ENCODE measurements around the gene PRSS27.

The PRSS27 gene

GRCh38 chr16:2751577-2752034 lies 31.6 kb upstream of the PRSS27 start:
- DNase-seq (ENCODE audit: low read depth in 2 of 2) = peak in 1 of 2 donors; percentile 19

- DNase-seq (ENCODE audit: low read depth in 2 of 2) = no peak
Measured at GRCh38 chr16:2749936-2750335, 29.9 kb upstream of the PRSS27 start.

DNA sequence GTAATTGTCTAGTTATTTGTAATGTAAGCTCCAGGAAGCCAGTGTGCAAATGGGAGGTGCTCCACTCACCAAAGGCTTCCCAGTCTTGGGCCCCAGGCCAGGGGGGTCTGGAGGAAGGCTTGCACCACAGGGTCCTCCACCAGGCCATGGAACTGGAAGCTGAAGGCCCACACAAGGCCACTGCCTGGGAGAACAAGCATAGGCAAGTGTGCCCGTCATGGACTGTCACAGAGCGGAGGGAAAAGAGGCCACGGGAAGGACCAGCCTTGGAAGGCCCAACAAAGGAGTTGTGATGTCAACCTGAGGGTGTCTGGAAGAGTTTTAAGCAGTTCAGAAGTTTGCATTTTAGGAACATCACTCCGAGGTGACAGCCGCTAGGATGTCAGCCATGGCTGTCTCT lies 29.5 kb upstream of the PRSS27 start:
- no peak for DNase-seq (ENCODE audit: low read depth in 2 of 2)

DNA sequence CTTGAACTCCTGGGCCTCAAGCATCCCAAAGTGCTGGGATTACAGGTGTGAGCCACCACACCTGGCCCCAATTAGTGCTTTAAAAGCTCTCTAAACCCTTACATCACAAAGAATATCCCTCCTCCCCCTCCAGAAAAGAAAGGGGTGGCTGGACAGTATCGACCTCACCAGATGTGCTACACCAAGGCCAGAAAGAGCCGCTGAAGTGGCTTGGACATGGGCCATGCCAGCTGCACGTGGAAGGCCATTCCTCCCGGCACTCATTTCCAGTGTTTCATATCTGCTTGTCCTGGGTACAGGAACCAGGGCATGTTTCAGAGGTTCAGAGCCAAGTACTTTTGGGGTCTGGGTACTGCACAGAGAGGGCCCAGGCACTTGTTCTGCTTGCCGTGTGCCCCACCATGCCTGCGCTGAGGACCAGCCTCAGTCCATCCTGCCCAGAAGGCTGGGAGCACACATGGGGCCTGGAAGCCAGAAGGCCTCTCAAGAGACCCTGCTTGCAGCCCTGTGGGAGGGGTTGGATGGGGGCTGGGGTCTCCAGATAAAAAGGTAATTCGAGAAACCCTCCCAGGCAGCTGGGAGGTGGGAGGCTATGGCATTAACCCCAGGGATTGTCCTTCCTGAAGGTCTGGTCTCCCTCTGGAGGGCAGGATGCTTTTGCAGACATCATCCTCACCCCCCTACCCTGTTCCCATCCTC lies 28.9 kb upstream of the PRSS27 start:
- no peak for DNase-seq (ENCODE audit: low read depth in 2 of 2)

- no peak for DNase-seq (ENCODE audit: low read depth in 2 of 2)
Measured at GRCh38 chr16:2745961-2746360, 25.9 kb upstream of the PRSS27 start.

DNA sequence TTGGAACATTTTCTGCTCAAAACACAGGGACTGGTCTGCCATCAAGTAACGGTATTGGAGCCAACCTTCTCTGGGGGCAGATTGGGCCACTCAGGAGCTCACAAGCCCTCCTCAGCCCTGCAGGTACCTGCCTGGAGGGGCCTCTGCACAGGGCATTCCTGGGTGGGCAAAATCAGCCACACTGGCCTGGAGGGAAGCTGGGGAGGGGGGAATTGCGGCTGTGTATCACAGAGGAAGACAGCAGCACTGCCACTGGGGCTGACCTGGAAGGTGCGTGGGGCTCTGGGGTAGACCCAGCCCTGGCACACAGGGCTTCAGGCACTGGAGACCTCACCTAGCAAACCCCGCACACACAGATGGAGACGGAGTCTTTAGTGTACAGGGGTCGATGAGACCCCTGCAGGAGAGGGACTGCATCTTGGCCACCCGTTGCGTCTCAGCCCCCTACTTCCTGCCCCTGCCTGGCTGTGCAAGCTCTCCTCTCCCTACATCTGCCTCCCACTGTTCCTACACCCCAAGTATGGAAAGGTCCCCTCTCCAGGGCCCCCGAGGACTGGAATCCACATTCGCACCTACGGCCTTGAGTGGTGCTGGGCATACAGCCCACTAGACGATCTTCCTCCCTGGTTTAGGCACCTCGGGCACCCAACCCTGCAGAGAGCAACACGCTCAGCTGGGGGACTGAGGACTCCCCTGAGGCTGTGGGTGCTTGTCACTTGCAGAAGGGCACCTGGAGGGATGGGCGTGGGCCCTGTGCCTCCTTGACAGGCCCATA lies 25.3 kb upstream of the PRSS27 start:
- DNase-seq (ENCODE audit: low read depth in 2 of 2) = no peak

GRCh38 chr16:2744711-2745110 lies 24.7 kb upstream of the PRSS27 start:
- no peak for DNase-seq (ENCODE audit: low read depth in 2 of 2)

DNA sequence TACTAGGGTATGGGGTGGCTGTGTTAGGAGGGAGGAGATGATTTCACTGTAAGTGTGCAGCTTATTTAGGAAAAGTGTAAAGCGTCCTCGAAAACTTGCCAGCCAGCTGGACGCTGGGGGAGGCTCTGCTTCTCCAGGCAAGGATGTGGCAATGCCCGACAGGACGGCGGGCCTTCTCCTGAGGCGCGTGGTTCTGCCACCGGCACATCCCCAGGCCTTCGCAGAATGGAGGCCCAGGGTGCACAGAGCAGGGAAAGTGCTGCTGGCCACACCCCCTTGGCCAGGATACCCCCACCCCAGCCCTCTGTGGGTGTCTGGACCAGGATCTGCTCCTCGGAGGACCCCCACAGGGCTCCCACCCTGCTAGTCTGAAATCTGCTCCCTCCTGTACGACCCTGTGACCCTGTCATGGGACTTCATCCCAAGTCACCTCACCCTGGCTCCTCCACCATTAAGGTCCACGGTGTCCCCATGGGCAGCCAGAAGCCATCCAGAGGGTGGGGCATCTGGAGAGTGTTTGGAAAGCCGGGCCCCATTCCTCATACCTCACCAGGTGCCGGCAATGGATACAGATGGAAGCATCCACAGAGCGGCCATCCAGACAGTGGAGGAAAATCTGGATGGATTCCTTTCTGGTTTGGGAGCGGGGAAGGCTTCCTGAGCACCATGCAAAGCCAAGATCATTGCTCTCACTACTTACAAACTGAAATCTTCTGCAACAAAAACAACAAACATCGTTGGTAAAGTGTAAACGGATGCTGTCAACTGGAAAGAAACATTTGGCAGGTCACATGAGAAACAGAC lies 23.2 kb upstream of the PRSS27 start:
- no peak for DNase-seq (ENCODE audit: low read depth in 2 of 2)

DNA sequence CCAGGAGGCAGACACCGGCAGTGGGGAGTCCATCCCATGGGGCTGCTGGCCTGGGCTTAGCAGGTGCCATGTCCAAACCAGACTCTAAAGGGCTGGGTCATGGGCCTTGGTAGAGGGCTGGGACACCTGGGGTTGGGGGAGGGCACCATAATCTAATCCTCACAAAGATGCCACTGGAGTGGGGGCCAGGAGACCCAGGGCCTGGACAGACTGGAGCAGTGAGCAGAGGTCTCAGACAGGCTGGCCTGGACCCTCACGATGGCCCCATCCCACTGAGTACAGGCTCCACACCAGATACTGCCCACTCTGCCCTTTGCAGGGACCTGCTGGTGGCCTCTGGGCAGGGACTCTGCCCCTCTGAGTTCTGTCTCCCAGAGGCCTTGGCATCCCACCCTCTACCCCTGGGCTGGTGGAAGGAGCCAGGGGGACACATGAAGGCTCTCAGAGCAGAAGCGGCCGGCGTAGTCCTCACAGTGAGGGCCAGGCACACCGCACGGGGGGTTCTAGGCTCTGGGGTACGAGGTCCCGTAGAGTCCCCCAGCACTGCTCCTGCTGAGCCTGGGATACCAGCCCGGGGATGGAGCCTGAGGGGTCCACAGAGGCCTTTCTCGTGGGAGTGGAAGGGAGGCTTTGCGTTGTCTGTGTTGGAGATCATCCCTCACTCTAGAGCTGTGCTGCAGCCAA lies 22.4 kb upstream of the PRSS27 start:
- no peak for DNase-seq (ENCODE audit: low read depth in 2 of 2)

GRCh38 chr16:2741168-2741567 lies 21.1 kb upstream of the PRSS27 start:
- no peak for DNase-seq (ENCODE audit: low read depth in 2 of 2)

DNA sequence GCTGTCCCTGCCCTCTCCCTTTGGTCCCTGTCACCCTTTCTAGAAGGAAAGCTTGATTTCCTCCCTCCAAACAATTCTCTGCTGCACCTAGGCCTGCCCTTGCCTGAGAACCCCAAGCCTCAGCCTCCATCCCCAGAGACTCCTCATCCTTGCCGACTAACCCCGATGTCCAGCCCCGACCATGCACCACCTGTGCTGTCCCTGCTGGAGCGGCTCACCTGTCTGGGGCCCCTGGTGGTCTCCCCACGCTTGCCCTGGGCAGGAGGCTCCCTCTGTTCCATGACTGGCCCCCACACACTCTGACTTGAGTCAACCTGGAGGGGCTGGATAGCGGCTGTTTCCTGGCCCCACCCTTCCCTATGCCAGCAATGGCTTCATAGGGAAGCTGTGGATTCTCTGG lies 20.5 kb upstream of the PRSS27 start:
- DNase-seq (ENCODE audit: low read depth in 2 of 2) = no peak

DNA sequence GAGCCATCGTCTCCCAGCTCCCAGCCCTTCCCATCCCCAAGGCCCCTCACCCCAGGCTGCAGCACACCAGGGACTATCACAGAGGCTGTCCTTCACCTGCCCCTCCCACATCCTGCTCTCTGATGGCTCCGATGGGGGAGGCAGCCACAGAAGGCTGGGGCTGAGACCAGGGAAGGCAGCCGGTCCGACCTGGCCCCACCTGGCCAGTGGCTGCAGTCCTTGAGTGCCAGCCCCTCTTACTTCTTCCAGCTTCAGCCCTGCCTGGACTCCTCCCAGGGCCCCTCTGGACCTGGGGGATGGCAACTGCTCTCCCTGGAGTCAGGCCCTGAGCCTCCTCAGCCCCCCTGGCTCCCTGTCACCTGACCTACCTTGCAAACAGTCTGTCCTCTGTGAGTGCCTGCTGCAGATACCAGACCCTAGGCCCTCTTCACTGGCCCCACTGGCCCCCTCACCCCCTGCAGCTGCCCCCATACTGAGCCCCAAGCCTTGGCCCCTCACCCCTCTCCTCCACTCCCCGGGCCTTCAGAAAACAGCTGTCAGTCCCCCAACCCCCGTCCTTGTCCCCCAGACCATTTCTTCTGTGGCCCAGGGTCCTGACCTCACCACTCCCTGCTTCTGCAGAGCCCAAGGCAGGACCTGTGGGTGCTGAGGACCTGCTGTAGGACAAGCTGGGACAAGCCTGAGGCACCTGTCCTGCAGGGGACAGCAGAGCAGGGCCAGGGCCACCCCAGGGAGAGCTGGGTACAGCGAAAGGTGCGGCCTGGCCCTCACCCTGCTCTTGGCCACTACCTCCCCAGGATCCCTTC lies 19.8 kb upstream of the PRSS27 start:
- DNase-seq (ENCODE audit: low read depth in 2 of 2) = no peak

- no peak for DNase-seq (ENCODE audit: low read depth in 2 of 2)
Measured at GRCh38 chr16:2738615-2739014, 18.6 kb upstream of the PRSS27 start.

- DNase-seq (ENCODE audit: low read depth in 2 of 2) = no peak
Measured at GRCh38 chr16:2737895-2738418, 17.9 kb upstream of the PRSS27 start.

DNA sequence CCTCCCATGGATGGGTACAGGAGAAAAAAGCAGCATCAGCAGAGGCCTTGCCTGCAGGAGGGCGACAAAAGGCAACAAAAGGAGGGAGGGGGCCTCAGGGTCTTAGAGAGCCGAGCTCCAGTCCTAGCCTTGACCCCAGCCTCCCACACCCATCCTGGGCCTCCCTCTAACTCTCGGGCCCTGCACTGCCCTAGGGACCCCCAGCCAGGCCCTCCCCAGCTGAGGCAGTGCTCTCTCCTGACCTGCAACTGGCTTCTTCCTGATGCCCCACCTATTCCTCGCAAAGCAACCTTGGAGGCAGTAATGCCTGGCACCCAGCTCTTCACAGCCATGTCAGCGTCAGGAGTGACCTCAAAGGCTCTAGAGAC lies 17.2 kb upstream of the PRSS27 start:
- no peak for DNase-seq (ENCODE audit: low read depth in 2 of 2)

DNA sequence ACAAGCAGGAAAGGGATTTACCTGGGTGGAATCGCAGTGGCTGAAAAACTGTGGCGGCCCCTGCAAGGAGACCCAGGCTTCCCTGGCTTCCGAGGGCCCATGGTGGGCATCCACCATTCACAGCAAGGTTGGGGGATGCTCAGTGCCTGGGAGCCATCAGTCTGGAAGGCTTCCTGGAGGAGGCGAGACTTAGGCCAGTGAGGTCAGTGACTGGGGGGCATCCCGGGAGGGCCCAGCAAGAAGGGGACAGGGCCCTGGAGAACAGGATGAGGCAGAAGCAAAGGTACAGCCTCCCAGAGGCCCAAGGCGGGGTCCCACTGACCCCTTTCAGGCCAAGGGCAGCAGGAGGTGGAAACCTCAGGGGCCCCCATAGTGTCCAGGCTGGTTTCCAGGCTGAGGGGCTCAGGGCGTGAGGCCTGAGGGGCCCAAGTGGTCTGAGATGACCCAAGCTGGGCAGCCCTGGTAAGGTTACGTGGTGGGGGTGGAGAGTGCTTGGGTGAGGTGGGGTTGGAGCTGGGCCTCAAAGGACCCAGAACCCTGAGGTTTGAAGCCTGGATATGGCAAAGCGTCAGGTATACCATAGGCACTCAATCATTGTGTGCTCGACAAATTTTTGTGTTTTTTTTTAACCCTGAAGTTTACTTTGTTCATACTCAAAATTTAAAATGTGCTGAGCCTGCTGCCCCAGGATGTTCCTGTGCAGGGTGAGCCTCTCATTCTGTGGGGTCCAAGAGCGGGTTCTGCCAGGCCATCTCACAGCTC lies 16.6 kb upstream of the PRSS27 start:
- no peak for DNase-seq (ENCODE audit: low read depth in 2 of 2)

- DNase-seq (ENCODE audit: low read depth in 2 of 2) = no peak
Measured at GRCh38 chr16:2734844-2735515, 15.0 kb upstream of the PRSS27 start.

DNA sequence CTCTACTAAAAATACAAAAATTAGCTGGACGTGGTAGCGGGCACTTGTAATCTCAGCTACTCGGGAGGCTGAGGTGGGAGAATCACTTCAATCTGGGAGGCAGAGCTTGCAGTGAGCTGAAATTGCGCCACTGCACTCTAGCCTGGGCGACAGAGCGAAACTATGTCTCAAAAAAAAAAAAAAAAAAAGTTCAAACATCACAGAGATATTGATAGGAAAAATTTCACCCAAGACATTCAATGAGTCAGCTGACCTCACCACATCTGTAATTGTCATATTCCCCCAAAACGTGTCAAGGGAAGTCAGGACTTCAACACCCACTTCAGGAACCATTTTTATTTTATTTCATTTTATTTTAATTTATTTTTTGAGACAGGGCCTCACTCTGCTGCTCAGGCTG lies 8.0 kb upstream of the PRSS27 start:
- no peak for DNase-seq (ENCODE audit: low read depth in 2 of 2)

GRCh38 chr16:2726923-2727322 lies 6.9 kb upstream of the PRSS27 start:
- DNase-seq (ENCODE audit: low read depth in 2 of 2) = no peak
